Lower leg skin (tissue), 4 donors: Measurements from ENCODE around the gene XIRP2. TPM values are rescaled to one million over a fixed set of nuclear protein-coding genes. Genes with fewer than 3 reads are reported as not detected.

Experiments
- DNase-seq, 2 donors: peaks; one replicate each; pipeline ENCODE4 v3.0.0-alpha.2; 2019; ENCODE audit warnings: low spot score in 2 of 2
- H3K4me3 ChIP-seq: fragments of 200-600 bp; sonication (generic); 2 replicates; pipeline ENCODE4 v1.5.1; 2017; ENCODE audit warnings: mild to moderate bottlenecking, low read depth; ENCODE audit not compliant: poor library complexity, severe bottlenecking
- POLR2A ChIP-seq, 2 donors: fragments of 450-650 bp; IDR thresholded peaks; one replicate each; pipeline ENCODE4 v1.6.1; 2016 to 2017; ENCODE audit warnings: antibody characterized with exemption in 2 of 2, mild to moderate bottlenecking in 1 of 2, moderate library complexity in 1 of 2
- WGBS, 2 donors: methylation state at CpG; one replicate each; pipeline ENCODE4 v1.1.5; 2018; 5-methylcytosine and 5-hydroxymethylcytosine counted together
- intact Hi-C: fragments of 100-400 bp; cut with DNase I; formaldehyde crosslinking; loops from one replicate; pipeline ENCODE4 v1.15.0; 2023; ENCODE audit warnings: low total_unique reads
- total RNA-seq, 4 donors: library from RNA; depleted of rRNA; stranded (reverse); fragments of >200 nt; gene quantifications; one replicate each; pipeline ENCODE4 v1.1.0, GENCODE V29; 2016
- TF ChIP-seq, protein P1 (sequence below), 3 donors: fragments of 450-650 bp; IDR thresholded peaks; one replicate each; pipeline ENCODE4 v1.5.1; 2016; ENCODE audit warnings: antibody characterized with exemption in 3 of 3, mild to moderate bottlenecking in 3 of 3, moderate library complexity in 2 of 3

XIRP2 gene
- total RNA-seq, 4 donors from 2014 or later = 0.06 TPM; not detected in 3

- intact Hi-C loops = no loop called here
- WGBS, 2 donors = 84 to 95% methylated on average over 1 of the region's 1 CpG
- DNase-seq = no peak
- TF ChIP-seq, protein P1, sequence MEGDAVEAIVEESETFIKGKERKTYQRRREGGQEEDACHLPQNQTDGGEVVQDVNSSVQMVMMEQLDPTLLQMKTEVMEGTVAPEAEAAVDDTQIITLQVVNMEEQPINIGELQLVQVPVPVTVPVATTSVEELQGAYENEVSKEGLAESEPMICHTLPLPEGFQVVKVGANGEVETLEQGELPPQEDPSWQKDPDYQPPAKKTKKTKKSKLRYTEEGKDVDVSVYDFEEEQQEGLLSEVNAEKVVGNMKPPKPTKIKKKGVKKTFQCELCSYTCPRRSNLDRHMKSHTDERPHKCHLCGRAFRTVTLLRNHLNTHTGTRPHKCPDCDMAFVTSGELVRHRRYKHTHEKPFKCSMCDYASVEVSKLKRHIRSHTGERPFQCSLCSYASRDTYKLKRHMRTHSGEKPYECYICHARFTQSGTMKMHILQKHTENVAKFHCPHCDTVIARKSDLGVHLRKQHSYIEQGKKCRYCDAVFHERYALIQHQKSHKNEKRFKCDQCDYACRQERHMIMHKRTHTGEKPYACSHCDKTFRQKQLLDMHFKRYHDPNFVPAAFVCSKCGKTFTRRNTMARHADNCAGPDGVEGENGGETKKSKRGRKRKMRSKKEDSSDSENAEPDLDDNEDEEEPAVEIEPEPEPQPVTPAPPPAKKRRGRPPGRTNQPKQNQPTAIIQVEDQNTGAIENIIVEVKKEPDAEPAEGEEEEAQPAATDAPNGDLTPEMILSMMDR (IDR thresholded peaks at IDR 0.05) = no peak
- H3K4me3 ChIP-seq = no peak overlapping the region
Observed at GRCh38 chr2:167132066-167132465, 243.8 kb downstream of the XIRP2 start.

GRCh38 chr2:167132906-167133555 is 244.8 kb downstream of the XIRP2 start:
- TF ChIP-seq POLR2A (IDR thresholded peaks at IDR 0.05) = no peak
- TF ChIP-seq, protein P1 (IDR thresholded peaks at IDR 0.05) = no peak
- H3K4me3 ChIP-seq = no peak overlapping the region
- WGBS, 2 donors = 83 to 84% methylated on average over 3 of the region's 3 CpGs
- DNase-seq = no peak
- intact Hi-C loops = no loop called here

DNA sequence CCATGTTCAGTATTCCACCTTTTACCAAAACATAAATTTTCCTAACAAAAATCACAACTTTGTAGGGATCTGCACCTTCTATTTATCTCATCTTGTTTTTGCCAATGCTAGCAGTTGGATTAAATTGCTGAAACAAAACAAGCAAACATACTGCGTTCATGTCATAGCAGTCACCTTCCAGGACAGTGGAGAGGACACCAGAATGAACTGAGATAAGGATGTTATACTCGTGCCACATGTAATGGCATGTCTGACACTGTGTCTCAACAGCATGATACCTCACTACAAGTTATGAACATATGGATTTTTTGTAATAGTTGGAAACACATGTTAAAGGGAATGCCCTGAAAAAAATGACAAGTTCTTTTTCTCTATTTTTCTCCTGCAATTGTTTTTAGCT is 245.3 kb downstream of the XIRP2 start:
- no peak overlapping the region for H3K4me3 ChIP-seq
- TF ChIP-seq, protein P1 (IDR thresholded peaks at IDR 0.05) = no peak
- TF ChIP-seq POLR2A (IDR thresholded peaks at IDR 0.05) = no peak
- intact Hi-C loops = no loop called here
- WGBS, 2 donors = 65 to 73% methylated on average over 2 of the region's 2 CpGs
- DNase-seq = no peak

DNA sequence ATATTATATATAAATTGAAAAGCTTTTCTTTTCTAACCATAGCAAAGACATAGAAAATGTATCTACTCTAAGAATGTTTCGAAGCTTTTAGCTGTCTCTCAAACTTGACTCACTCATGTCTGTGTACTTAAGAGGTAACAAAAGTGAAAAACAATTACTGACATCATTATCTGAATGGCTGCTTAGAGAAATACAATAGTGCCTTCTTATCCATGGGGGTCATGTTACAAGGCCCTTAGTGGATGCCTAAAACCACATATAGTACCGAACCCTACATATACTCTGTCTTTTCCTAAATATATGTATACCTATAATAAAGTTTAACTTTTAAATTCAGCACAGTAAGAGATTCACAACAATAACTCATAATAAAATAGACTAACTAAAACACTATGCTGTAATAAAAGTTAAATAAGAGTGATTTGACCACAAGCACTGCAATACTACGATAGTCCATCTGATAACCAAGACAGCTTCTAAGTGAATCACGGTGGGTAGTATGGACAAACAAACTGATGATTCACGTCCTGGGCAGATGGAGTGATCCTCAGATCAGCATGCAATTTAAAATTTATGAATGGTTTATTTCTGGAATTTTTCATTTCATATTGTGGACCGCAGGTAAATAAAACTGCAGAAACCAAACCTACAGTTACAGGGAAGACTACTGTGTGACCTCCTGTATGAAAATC is 246.2 kb downstream of the XIRP2 start:
- 82 to 87% methylated on average over 6 of the region's 6 CpGs for WGBS, 2 donors
- intact Hi-C loops = no loop called here
- no peak for DNase-seq
- TF ChIP-seq, protein P1 (IDR thresholded peaks at IDR 0.05) = no peak
- TF ChIP-seq POLR2A (IDR thresholded peaks at IDR 0.05) = no peak
- no peak overlapping the region for H3K4me3 ChIP-seq

DNA sequence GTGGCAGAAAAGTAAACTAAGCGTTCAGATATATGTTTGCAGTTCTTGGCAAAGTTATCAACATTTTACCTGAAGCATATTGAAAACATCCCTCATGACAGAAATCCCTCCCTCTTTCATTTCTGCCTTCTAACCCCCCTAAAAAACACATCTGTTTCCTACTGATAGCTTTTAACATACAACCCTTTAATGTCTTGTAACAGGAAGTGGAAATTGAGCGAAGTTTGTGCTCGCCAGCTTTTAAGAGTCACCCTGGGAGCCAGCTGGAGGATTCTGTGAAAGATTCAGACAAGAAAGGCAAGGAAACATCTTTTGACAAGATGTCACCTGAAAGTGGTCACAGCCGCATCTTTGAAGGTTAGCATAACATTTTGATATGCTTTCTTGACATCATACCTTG is 247.4 kb downstream of the XIRP2 start:
- no peak for DNase-seq
- TF ChIP-seq, protein P1 (IDR thresholded peaks at IDR 0.05) = no peak
- no peak for TF ChIP-seq POLR2A (IDR thresholded peaks at IDR 0.05)
- H3K4me3 ChIP-seq = no peak overlapping the region
- 57 to 61% methylated on average over 4 of the region's 4 CpGs for WGBS, 2 donors
- intact Hi-C loops = no loop called here
